Measurements from ENCODE around the gene GID8.
A peak's percentile ranks its signal among the peaks of the same experiment; 100 is the strongest.

DNA sequence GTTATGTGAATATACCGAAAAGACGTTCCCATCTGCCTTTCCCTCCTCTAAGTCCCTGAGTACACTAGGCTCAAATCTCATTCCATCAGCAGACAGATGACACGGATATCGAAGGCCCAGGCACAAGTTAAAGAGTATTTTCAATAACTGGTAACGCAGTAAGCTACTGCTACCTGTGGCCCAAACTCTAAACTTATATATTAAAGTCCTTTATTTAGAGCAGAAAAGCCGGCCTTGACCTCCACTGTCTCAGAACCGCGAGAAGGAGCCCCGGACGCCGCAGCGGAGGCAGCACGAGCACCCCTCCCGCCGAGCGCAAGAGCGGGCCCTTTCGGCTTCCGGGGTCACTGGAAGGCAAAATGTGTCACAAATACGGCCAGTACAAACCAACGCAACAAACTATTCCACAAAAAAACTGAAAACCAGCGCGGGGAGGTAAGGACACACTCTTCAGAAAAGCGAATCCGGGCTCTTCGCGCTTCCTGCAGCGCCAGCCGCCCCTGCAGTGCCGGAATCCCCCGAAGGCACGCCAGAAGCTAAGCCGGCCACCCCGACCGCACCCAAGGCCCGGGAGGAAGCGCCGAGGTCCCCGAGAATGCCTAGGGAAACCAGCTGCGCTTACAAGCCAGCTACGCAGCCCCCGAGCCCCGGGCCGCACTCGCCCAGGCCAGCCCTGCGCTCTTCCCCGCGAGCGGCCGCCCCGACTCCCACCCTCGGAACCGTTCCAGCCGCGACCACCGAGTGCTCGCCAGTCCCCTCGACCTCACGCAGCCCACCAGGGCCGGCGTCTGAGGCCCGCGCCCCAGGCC lies 12.3 kb upstream of the GID8 start:
- TF ChIP-seq, protein P1, sequence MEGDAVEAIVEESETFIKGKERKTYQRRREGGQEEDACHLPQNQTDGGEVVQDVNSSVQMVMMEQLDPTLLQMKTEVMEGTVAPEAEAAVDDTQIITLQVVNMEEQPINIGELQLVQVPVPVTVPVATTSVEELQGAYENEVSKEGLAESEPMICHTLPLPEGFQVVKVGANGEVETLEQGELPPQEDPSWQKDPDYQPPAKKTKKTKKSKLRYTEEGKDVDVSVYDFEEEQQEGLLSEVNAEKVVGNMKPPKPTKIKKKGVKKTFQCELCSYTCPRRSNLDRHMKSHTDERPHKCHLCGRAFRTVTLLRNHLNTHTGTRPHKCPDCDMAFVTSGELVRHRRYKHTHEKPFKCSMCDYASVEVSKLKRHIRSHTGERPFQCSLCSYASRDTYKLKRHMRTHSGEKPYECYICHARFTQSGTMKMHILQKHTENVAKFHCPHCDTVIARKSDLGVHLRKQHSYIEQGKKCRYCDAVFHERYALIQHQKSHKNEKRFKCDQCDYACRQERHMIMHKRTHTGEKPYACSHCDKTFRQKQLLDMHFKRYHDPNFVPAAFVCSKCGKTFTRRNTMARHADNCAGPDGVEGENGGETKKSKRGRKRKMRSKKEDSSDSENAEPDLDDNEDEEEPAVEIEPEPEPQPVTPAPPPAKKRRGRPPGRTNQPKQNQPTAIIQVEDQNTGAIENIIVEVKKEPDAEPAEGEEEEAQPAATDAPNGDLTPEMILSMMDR (IDR thresholded peaks at IDR 0.05), result no peak
- no peak for TF ChIP-seq POLR2A (IDR thresholded peaks at IDR 0.05)
- peak in 1 of 2 donors; percentile 38 for TF ChIP-seq EP300 (IDR thresholded peaks at IDR 0.05)
